ENCODE measurements around the gene MTMR1. TPM values are rescaled to one million over a fixed set of nuclear protein-coding genes. Genes with fewer than 3 reads are reported as not detected.
A peak's percentile ranks its signal among the peaks of the same experiment; 100 is the strongest.

The MTMR1 gene
- total RNA-seq, 1 donor = 30.2 TPM

GRCh38 chrX:150790021-150790420, 96.8 kb downstream of the MTMR1 start:
- TF ChIP-seq CTCF (IDR thresholded peaks at IDR 0.05; ENCODE audit: insufficient read depth, low read depth, low read length) = no peak
- H3K4me3 ChIP-seq (ENCODE audit: low read depth, low read length) = no peak overlapping the region

GRCh38 chrX:150792949-150793527, 99.8 kb downstream of the MTMR1 start:
- H3K4me3 ChIP-seq (ENCODE audit: low read depth, low read length) = no peak overlapping the region
- TF ChIP-seq CTCF (IDR thresholded peaks at IDR 0.05; ENCODE audit: insufficient read depth, low read depth, low read length) = no peak
- no peak for DNase-seq (ENCODE audit: low read depth)

More at GRCh38 chrX:150790021-150790420, 96.8 kb downstream of the MTMR1 start:
- DNase-seq (ENCODE audit: low read depth) = peak; percentile 17

GRCh38 chrX:150805736-150806135, 112.5 kb downstream of the MTMR1 start:
- no peak overlapping the region for H3K4me3 ChIP-seq (ENCODE audit: low read depth, low read length)
- no peak for TF ChIP-seq CTCF (IDR thresholded peaks at IDR 0.05; ENCODE audit: insufficient read depth, low read depth, low read length)
- peak; percentile 63 for DNase-seq (ENCODE audit: low read depth)

- TF ChIP-seq CTCF (IDR thresholded peaks at IDR 0.05; ENCODE audit: insufficient read depth, low read depth, low read length) = no peak
- DNase-seq (ENCODE audit: low read depth) = no peak
- H3K4me3 ChIP-seq (ENCODE audit: low read depth, low read length) = no peak overlapping the region
Measured at GRCh38 chrX:150806827-150807226, 113.6 kb downstream of the MTMR1 start.

- DNase-seq (ENCODE audit: low read depth) = no peak
- no peak overlapping the region for H3K4me3 ChIP-seq (ENCODE audit: low read depth, low read length)
- no peak for TF ChIP-seq CTCF (IDR thresholded peaks at IDR 0.05; ENCODE audit: insufficient read depth, low read depth, low read length)
Measured at GRCh38 chrX:150813922-150814321, 120.7 kb downstream of the MTMR1 start.

Other genes with a start within 250 kb of the MTMR1 start
- gene MTM1, start 124.8 kb upstream of the MTMR1 start, total RNA-seq = 8.4 and 13.4 TPM in 2 replicates
- gene CD99L2, start 205.3 kb downstream of the MTMR1 start, total RNA-seq = 45.7 and 47.9 TPM in 2 replicates